ENCODE measurements around the gene NDUFA8. TPM values are rescaled to one million over a fixed set of nuclear protein-coding genes. Genes with fewer than 3 reads are reported as not detected.

Gene NDUFA8
- total and polyA plus RNA-seq, 2 of the 4 experiments (the other 2 are of a cell fraction) = 45.2 to 98.1 TPM

GRCh38 chr9:122120316-122121071 lies 39.1 kb downstream of the NDUFA8 start:
- 81% methylated on average over 6 of the region's 10 CpGs; no CpG with 5 or more reads in 1 of the 2 experiments for WGBS, 2 experiments (ENCODE audit: extremely low coverage in 2 of 2, insufficient read length in 1 of 2)
- no TSS peak for BruUV-seq (replicated peaks)
- no peak overlapping the region for H3K4me3 ChIP-seq (ENCODE audit: insufficient read depth, low read depth, low read length)
- dilution Hi-C loops (cut with HindIII; ENCODE audit: low sequenced_read_pairs, unreplicated experiment) (no loop called here), intact Hi-C loops (cut with micrococcal nuclease) (no loop called here), in situ Hi-C loops (cut with MboI; ENCODE audit: low sequenced_read_pairs) (loop anchor here (5.0 kb wide), 3 partner anchors 232 to 692 kb away; no protein-coding TSS in a partner anchor)
- H3K9me1 ChIP-seq (ENCODE audit: insufficient read depth, low read length) = peaks cover 1% of the 10 kb centered on the region
- no peak overlapping the region for H3K14ac ChIP-seq (replicated peaks; ENCODE audit: low read depth, low read length)
- H3K9me3 ChIP-seq (ENCODE audit: control insufficient read depth, insufficient read depth, low read length) = no peaks in the 10 kb centered on the region
- no peak overlapping the region for H2BK120ac ChIP-seq (ENCODE audit: low read depth, low read length)
- H3K4me2 ChIP-seq (ENCODE audit: low read depth, low read length) = no peak overlapping the region
- peaks cover 2% of the 10 kb centered on the region for H3K4me1 ChIP-seq (ENCODE audit: control insufficient read depth, insufficient read depth, low read length)
- POLR2A ChIA-PET (ENCODE audit: unreplicated experiment) = no interaction called here
- no peak overlapping the region for H3K18ac ChIP-seq (ENCODE audit: low read depth, low read length)
- peaks cover 13% of the 10 kb centered on the region for H3K27me3 ChIP-seq (ENCODE audit: control insufficient read depth, insufficient read depth, low read length)
- no peak overlapping the region for H2BK15ac ChIP-seq (ENCODE audit: low read depth, low read length)
- H2BK20ac ChIP-seq (ENCODE audit: low read depth, low read length) = no peak overlapping the region
- H2BK5ac ChIP-seq (ENCODE audit: low read depth, low read length, poor library complexity, severe bottlenecking) = no peak overlapping the region
- H2AFZ ChIP-seq (replicated peaks; ENCODE audit: low read length, poor library complexity) = no peak overlapping the region
- no peaks in the 10 kb centered on the region for H4K20me1 ChIP-seq (ENCODE audit: insufficient read depth, low read length)
- CTCF ChIA-PET = interaction anchor here (4.7 kb wide), 1 partner anchor 22 kb away, joined by 37 read pairs; no protein-coding TSS in a partner anchor
- no peak overlapping the region for H3K56ac ChIP-seq (ENCODE audit: extremely low read depth, insufficient read depth, low read length)
- H3K4ac ChIP-seq (ENCODE audit: low read depth, low read length) = no peak overlapping the region
- H3K79me1 ChIP-seq (ENCODE audit: low read depth in 1 of 2, low read length in 2 of 2) = no peaks in the 10 kb centered on the region
- H3K23ac ChIP-seq (ENCODE audit: low read depth, low read length) = no peak overlapping the region
- H3K27ac ChIP-seq (ENCODE audit: insufficient read depth, low read length) = no peak overlapping the region
- DNase-seq (no peak), ATAC-seq (ENCODE audit: low read depth) (no peak)
- H4K5ac ChIP-seq (ENCODE audit: low read depth, low read length) = no peak overlapping the region
- H4K91ac ChIP-seq (ENCODE audit: insufficient read depth, low read depth, low read length) = no peak overlapping the region
- H4K8ac ChIP-seq (ENCODE audit: low read depth in 2 of 2, low read length in 2 of 2) = no peak overlapping the region
- H2AK9ac ChIP-seq (replicated peaks; ENCODE audit: low read depth, low read length, poor library complexity) = no peak overlapping the region
- H2AK5ac ChIP-seq (ENCODE audit: low read depth, low read length) = no peak overlapping the region
- H3K36me3 ChIP-seq (ENCODE audit: control insufficient read depth, insufficient read depth, low read length) = no peaks in the 10 kb centered on the region
- TF ChIP-seq CHD1 (IDR thresholded peaks at IDR 0.05; ENCODE audit: low read depth, low read length) (no peak), RAD21 (IDR thresholded peaks at IDR 0.05; ENCODE audit: low read length) (no peak), ELK1 (IDR thresholded peaks at IDR 0.05; ENCODE audit: borderline replicate concordance, low read depth, low read length) (no peak), RFX5 (IDR thresholded peaks at IDR 0.05; ENCODE audit: low read depth, low read length) (no peak), FOS (IDR thresholded peaks at IDR 0.05; ENCODE audit: low read depth, low read length) (no peak), SMC3 (IDR thresholded peaks at IDR 0.05; ENCODE audit: low read depth, low read length) (no peak), MAFK (IDR thresholded peaks at IDR 0.05; ENCODE audit: low read depth, low read length) (no peak), CTCF (conservative IDR thresholded peaks at IDR 0.05; ENCODE audit: low read depth, low read length) (no peak), MAZ (IDR thresholded peaks at IDR 0.05; ENCODE audit: borderline replicate concordance, low read depth, low read length) (no peak)
- H3K9ac ChIP-seq (ENCODE audit: low read depth, low read length) = no peak overlapping the region

Measured in IMR-90 (cell line).